Fibroblast of skin of scalp (primary cell): ENCODE measurements around the gene KANSL1L. TPM values are rescaled to one million over a fixed set of nuclear protein-coding genes. Genes with fewer than 3 reads are reported as not detected.
"Not testable (repeated sequence)": the region's sequence is repeated elsewhere in the genome, so short reads cannot be mapped to it uniquely, and the experiment has no call there.

Source experiments
- DNase-seq: peaks from one replicate; pipeline ENCODE4 v3.0.0-alpha.2; 2013
- polyA plus RNA-seq, 2 experiments: library from polyadenylated mRNA; unstranded; fragments of 120-200 nt; gene quantifications; one replicate each; pipeline ENCODE4 v1.2.1, GENCODE V29; 2013; ENCODE audit not compliant: insufficient read length in 2 of 2

KANSL1L gene, protein sequence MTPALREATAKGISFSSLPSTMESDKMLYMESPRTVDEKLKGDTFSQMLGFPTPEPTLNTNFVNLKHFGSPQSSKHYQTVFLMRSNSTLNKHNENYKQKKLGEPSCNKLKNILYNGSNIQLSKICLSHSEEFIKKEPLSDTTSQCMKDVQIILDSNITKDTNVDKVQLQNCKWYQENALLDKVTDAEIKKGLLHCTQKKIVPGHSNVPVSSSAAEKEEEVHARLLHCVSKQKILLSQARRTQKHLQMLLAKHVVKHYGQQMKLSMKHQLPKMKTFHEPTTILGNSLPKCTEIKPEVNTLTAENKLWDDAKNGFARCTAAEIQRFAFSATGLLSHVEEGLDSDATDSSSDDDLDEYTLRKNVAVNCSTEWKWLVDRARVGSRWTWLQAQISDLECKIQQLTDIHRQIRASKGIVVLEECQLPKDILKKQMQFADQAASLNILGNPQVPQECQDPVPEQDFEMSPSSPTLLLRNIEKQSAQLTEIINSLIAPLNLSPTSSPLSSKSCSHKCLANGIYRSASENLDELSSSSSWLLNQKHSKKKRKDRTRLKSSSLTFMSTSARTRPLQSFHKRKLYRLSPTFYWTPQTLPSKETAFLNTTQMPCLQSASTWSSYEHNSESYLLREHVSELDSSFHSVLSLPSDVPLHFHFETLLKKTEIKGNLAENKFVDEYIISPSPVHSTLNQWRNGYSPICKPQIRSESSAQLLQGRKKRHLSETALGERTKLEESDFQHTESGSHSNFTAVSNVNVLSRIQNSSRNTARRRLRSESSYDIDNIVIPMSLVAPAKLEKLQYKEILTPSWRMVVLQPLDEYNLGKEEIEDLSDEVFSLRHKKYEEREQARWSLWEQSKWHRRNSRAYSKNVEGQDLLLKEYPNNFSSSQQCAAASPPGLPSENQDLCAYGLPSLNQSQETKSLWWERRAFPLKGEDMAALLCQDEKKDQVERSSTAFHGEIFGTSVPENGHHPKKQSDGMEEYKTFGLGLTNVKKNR
- 5.2 TPM for polyA plus RNA-seq (2013, experiment 1 of 2; ENCODE audit: insufficient read length)
- 7.0 TPM for polyA plus RNA-seq (2013, experiment 2 of 2; ENCODE audit: insufficient read length)

DNA sequence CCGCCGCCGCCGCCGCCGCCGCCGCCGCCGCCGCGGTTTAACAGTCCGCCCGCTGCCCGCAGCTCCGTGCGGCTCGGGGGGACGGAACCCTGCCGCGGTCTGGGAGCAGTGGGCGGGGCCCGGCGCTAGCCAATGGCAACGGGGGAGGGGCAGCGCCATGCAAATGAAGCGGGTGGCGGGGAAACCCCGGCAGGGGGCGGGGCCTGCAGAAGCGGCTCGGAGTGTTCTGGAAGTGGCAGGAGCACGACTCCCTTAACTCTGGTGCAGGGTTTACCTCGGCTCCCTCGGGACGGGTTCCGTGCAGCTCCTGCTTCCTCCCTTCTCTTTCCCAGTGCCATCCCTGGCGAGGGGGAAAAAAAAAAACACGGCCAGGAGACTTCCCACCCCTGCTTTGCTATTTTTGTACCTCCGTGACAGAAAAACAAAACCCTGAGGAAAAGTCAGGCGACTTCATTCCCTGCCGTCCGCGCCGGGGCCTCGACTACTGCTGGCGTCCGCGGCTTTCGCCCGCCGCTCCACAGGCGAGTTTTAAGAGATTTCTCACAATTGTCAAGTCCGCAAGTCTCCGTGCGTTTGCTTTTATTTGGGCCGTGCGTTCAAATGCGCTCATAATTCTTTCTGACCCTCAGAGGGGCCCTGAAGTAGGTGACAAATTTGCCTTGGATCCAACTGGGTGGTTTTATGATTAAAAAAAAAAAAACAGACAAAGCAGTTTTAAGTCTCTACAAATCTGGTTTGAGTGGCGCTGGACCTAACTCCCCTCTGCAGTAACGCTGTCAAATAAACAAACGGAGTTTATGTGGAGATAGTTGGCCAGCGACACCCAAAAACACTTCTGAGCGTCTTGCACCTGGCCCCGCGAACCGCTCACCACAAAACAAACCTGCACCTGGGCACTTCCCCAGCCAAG lies at the start of gene KANSL1L:
Gene KANSL1L, minus strand, starts transcription at position 101 of the 910 bp plus-strand sequence. CDS start 16,827 bp downstream, outside the sequence.
- peak; percentile 97 for DNase-seq

DNA sequence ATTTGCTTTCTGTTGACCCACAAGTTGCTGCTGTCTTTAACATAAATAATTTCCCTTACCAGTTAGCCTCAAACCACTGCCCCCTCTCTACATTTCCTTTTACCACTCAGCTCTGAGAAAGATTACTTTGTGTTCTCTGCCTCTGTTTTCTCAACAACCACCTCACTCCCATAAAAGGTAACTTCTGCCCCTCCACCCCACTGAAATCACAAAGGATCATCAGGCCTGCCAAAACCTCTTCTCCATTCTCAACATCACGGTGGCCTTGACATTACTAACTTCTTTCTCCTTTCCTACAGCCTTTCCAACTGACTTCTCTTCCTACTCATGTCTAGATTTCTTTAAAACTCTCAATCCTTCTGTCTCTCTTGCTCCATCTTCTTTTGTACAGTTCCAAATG lies 43.9 kb upstream of the KANSL1L start:
- DNase-seq = no peak

DNA sequence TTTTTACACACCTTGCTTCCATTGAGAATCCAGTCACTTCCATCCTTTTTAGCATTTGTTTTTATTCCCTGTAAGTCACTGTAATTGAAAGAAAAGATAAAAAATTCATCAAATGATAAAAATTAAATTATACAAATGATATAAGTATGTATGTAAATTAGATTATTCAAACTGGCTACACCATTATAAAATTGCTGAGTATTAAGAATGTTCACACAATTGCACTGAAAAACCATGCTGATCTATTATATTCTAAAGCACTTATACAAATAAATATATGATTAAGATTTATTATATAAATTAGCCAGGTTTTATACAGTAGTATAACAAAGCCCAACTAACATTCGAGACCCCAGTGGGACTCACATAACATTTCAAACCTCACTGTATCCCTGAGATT lies 39.0 kb upstream of the KANSL1L start:
- no peak for DNase-seq

DNA sequence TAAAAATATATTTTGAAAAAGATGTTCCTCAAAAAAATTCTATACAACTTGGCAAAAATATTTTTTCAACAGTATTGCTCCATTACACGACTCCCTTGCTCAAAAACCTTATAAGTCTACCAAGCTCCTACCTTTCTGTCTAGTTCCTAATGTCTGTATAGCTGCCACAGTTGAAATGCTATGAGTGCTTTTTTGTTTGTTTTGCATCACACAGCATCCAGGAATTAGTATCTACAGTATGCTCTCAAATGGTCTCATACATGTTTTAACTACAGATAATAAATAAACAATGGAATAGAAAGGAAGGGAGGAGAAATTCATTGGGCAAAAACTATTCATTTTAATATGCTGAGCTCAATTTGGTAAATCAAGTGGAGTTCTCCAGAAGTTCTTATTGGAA lies 36.7 kb upstream of the KANSL1L start:
- no peak for DNase-seq

DNA sequence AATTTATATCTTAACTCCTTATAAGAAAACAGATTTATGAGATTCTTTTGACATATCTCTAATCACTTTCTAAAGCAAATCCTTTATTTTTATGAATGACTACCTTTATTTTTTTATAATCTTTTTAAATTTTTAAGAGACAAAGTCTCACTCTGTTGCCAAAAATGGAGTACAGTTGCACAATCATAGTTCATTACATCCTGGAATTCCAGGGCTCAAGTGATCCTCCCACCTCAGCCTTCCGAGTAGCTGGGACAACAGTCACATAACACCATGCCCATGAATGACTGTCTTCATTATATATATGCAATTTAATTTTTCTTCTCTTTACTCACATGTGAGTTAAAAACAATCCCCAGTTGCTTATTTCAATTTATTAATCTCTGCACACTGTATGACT lies 32.3 kb upstream of the KANSL1L start:
- DNase-seq = no peak

DNA sequence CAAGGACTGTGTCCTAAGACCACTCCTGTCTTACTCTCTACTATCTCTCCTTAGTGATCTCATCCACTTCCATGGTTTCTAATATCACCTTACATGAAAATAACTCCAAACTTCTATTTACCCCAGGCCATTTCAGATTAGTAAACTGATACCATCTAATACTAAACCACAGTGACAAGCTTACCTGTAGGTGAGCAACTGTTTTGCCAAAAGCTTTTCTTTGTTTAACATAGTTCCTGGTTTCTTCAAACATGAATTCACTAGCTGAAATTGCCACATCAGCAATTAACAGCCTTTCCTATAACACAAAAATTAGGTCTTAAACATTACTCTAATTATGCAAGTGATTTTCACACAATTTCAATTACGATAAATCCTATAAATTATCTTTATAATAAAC lies 31.9 kb upstream of the KANSL1L start:
- no peak for DNase-seq

DNA sequence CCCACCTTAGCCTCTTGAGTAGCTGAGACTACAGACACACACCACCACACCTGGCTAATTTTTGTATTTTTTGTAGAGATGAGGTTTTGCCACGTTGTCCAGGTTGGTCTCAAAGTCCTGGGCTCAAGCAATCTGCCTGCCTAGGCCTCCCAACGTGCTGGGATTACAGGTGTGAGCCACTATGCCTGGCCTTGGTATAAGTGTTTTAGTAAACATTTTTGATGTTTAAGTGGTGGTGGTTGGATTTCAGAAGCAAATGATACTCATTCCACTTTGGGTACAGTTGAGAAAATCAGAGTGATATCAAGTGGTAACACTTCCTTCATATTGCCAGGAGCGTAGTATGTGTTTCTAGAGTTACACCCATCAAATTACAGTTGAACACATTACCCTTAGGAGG lies 28.6 kb upstream of the KANSL1L start:
- DNase-seq = no peak

DNA sequence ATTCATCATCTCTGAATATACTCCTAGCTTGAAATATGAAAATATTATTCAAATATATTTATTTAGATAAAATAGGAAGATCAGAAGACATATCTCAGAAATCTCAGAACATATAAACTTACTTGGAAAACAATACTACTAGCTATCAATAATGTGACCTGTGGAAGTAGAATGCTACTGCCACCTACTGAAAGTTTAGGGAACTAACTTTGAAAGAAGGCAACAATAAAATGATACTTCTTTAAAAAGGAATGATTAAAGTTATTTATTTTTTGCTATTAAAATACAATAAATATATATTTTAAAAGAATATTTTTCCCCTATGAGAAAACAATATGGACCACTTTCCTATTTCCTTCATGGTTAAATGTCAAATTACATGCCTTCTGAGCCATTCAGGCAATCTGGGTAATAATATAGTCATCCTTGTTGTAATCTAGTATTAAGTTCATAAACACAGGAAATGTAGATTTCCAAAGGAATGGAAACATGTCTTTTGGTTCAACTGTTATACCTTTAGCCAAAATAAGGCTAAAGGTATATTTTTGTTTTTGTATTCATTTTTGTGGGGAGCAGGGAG lies 28.1 kb upstream of the KANSL1L start:
- peak; percentile 28 for DNase-seq

DNA sequence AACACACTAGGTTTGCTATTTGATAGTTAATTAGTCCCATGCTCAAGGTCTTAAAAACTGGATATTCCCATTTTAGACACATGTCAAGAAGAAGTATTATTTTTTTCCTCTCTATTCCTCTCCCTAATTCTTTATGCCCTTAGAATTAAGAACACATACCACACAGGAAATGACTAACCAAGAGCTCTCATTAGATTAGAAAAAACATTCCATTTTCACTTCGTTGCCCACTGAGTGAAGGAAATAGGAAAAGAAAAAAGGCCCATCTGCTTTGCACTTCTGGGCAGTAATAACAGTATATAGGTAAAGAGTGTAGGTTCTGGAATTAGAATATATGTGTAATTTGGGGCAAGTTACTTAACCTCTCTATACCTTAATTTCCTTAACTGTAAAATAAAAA lies 27.1 kb upstream of the KANSL1L start:
- peak; percentile 12 for DNase-seq

DNA sequence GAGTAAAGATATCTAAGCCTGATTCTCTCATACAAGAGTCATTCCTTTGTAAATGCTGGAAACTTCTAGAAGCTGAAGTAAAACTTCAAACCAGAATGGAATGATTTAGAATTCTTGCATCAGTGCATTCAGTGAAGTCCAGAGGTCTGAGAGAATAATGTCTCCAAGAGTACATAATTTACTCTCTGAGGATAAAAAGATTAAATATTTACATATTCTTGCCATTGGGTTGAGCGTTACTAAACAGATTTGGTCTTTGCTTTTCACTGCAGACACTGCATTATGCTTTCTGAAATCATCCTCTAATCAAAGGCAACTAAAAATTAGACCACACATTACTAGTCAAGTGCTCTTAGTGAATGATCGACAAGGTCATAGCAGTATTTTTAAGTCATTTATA lies 26.5 kb upstream of the KANSL1L start:
- no peak for DNase-seq

DNA sequence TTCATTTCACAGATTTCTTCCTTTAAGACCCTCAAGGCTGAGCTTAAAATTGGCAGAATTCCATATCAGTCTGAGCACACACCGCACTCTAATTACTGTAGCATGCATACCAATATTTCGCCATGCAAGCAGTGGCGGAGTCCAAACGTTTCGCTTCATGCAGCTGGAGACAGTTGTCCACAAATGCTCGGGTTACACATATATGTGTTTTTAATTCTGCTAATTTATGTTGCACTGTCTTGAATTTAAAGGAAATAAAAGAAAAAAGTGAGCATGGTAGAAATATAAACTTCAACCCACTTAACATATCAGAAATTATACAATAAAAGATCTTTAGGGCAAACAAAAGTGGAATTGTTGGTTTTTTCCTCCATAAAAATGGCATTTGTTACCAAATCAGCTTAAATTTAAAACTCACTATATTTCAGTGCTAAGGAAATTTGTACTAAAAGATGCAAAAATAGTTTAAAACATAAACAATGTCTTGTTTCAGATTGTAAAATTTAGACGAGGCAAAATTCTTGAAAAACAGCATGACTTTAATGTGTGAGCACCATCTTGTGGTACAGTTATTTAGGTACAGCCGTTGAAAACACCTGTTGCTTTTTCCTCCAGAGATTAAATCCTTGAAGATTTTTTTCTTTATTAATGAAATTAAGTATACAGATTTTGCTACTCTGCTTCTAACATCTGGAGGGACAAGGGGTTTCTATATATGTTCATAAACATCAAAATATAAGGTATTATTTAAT lies 24.1 kb upstream of the KANSL1L start:
- DNase-seq = peak; percentile 40

DNA sequence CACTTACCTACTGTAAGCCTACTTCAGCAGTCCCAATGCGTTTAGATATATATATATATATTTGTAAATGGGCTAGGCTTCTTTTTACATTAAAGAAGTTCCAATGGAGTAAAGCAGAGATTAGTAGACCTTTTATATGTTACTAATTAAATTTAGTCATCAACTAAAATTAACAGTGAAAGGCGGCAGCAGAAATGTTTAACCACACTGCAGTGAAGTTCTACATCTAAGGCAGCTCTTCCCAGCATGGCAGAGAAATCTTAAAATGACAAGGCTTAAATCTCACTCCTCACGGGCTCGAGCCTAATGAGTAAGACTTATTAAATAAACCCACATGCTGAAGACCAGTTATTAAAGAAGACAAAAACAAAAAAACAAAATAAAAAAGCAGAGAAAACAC lies 19.1 kb upstream of the KANSL1L start:
- DNase-seq = no peak

DNA sequence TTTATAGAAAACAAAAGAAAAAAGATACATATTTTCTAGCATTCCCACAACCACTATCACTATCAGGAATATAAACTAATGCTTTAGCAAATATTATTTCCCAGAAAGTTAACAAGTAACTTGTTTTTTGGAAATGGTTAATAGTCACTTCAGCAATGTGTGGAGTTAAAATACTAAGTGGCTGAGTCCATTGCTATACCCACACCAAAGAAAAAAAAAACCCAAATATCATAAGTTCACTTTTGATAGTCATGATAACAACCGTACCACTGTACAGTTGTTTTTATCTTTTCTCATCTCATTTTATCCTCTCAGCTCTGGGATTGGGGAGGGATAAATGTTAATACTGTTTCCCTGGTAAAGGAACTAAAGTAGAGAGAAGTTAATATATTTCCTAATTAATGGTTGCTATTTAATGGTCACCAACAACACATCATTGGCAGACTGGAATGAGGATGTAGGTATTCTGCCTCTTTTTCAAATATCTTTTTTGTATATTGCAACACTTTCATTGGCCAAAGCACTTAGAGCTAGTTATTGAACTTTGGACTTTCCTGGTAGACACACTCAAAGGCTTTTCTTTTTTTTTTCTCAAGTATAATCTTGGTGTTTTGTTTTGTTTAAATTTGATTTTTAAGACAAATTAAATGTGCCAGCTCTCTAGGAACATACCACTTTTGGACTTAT lies 18.4 kb upstream of the KANSL1L start:
- DNase-seq = no peak

DNA sequence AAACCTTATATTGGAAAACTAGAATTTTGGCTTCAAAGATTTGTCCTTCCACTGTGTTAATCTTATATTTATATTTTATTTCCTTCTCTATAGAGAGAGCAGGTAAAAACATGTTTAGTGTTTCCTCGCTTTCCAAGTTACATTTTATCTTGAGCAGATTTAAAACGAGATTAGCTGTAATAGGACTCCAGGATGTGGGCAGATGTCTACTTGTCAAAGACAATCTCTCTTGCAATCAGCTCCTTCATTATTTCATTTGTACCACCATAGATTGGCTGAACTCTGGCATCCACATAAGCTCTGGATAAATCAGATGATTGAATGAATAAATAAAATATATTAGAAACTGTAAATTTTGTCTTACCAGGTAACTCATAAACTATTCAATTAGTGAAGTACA lies 17.5 kb upstream of the KANSL1L start:
- DNase-seq = no peak

DNA sequence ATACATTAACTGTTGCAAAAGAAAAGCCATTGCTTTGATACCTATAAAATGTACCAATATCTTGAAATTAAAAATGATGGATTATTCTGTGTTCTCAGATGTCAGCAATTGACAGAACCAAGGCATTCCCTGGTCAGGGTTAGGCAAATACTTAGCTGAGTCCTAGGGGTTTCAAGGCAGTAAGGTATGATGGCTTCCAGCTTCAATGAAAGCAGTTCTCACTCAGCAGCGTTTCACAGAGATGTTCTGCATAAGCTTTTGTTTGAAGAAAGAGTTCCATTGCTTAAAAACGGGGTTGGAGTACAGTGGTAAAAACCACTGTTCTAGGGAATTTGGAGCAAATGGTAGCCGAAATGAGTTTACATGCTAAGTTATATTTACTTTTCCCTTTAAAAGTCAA lies 17.0 kb upstream of the KANSL1L start:
- no peak for DNase-seq

DNA sequence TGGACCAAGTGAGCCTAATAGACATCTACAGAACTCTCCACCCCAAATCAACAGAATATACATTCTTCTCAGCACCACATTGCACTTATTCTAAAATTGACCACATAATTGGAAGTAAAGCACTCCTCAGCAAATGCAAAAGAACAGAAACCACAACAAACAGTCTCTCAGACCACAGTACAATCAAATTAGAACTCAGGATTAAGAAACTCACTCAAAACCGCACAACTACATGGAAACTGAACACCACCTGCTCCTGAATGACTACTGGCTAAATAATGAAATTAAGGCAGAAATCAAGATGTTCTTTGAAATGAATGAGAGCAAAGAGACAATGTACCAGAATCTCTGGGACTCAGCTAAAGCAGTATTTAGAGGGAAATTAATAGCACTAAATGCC lies 12.7 kb upstream of the KANSL1L start:
- DNase-seq = not testable (repeated sequence)

DNA sequence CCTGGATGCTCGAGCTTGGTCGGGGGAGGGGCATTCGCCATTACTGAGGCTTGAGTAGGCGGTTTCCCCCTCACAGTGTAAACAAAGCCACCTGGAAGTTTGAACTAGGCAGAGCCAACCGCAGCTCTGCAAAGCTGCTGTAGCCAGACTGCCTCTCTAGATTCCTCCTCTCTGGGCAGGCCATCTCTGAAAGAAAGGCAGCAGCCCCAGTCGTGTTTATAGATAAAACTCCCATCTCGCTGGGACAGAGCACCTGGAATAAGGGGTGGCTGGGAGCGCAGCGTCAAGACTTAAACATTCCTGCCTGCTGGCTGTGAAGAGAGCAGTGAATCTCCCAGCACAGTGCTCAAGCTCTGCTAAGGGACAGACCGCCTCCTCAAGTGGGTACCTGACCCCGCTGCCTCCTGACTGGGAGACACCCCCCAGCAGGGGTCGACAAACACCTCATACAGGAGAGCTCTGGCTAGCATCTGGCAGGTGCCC lies 10.4 kb upstream of the KANSL1L start:
- DNase-seq = not testable (repeated sequence)

DNA sequence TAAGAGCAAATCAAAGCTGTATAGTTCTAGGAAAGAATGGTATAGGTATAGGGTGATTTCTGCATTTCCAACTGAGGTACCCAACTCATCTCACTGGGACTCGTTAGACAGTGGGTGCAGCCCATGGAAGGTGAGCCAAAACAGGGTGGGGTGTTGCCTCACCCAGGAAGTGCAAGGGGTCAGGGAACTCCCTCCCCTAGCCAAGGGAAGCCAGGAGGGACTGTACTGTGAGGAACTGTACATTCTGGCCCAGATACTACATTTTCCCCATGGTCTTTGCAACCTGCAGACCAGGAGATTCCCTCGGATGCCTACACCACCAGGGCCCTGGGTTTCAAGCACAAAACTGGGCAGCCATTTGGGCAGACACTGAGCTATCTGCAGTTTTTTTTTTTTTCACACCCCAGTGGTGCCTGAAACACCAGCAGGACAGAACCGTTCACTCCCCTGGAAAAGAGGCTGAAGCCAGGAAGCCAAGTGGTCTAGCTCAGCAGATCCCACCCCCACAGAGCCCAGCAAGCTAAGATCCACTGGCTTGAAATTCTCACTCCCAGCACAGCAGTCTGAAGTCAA lies 9.9 kb upstream of the KANSL1L start:
- DNase-seq = not testable (repeated sequence)

DNA sequence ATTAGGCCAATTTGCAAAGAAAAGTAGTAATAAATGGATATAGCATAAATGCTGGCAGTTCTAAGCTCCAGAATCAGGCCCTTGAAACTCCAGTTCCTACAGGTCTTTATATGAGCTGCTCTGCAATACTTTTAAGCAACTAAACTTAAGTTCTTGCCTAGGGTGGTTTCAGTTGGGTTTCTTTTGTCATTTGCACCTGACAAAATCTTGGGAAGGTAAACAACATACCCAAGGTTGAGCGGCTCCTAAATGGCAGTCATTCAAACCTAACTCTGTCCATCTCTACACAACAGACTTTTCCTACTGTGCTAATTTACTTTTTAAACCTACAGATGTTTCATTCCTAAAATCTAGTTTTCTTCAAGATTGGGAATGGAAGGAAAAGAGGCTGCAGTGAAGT lies 9.3 kb upstream of the KANSL1L start:
- DNase-seq = no peak
